OCI-M2 (cell line): ENCODE results near the gene LRP4.

Experiments used
- DNase-seq: peaks from one replicate; lab custom pipeline; 2025; ENCODE audit not compliant: unreplicated experiment; lab: John Stamatoyannopoulos, UW

The LRP4 gene

GRCh38 chr11:46855167-46855566 lies 63.2 kb downstream of the LRP4 start:
- no peak for DNase-seq

- DNase-seq, result no peak
Observed at GRCh38 chr11:46850829-46851380, 67.4 kb downstream of the LRP4 start.

- no peak for DNase-seq
Observed at GRCh38 chr11:46849631-46850030, 68.7 kb downstream of the LRP4 start.

GRCh38 chr11:46846510-46846830 lies 71.9 kb downstream of the LRP4 start:
- DNase-seq, result no peak

GRCh38 chr11:46845740-46846509 lies 72.4 kb downstream of the LRP4 start, which contains the start of gene CKAP5:
Gene CKAP5 (minus strand): TSS chr11:46846280. CDS start chr11:46821231, 25,049 bp downstream.
- DNase-seq, result peak; percentile 34

GRCh38 chr11:46845440-46845739 lies 73.0 kb downstream of the LRP4 start:
- no peak for DNase-seq

GRCh38 chr11:46840116-46840515 lies 78.2 kb downstream of the LRP4 start:
- no peak for DNase-seq

- DNase-seq, result no peak
Observed at GRCh38 chr11:46838501-46838900, 79.8 kb downstream of the LRP4 start.

- DNase-seq, result no peak
Observed at GRCh38 chr11:46837860-46838259, 80.5 kb downstream of the LRP4 start.

GRCh38 chr11:46836870-46837269 lies 81.5 kb downstream of the LRP4 start:
- DNase-seq, result no peak

- DNase-seq, result no peak
Observed at GRCh38 chr11:46836431-46836830, 81.9 kb downstream of the LRP4 start.

GRCh38 chr11:46835897-46836296 lies 82.5 kb downstream of the LRP4 start:
- DNase-seq, result no peak

GRCh38 chr11:46834821-46835220 lies 83.5 kb downstream of the LRP4 start:
- DNase-seq, result no peak

GRCh38 chr11:46832511-46833214 lies 85.7 kb downstream of the LRP4 start:
- DNase-seq, result no peak

GRCh38 chr11:46827995-46828394 lies 90.4 kb downstream of the LRP4 start:
- DNase-seq, result no peak

- no peak for DNase-seq
Observed at GRCh38 chr11:46826310-46827044, 91.9 kb downstream of the LRP4 start.

- DNase-seq, result no peak
Observed at GRCh38 chr11:46808799-46809431, 109.4 kb downstream of the LRP4 start.
